Mammary epithelial cell (primary cell): ENCODE measurements around the gene ROCK2.

Source experiments
- EZH2 ChIP-seq: IDR thresholded peaks from 2 replicates; pipeline ENCODE4 v1.6.1; 2012; ENCODE audit warnings: low read length, inconsistent platforms, borderline replicate concordance
- TF ChIP-seq, protein P1 (sequence below), 2 donors: IDR thresholded peaks in 1 of 2; conservative IDR thresholded peaks in 1 of 2; 2 replicates each; pipeline ENCODE4 v1.5.1; 2011 to 2012; ENCODE audit warnings: inconsistent platforms in 2 of 2, low read length in 2 of 2, mild to moderate bottlenecking in 2 of 2, control low read depth in 1 of 2, low read depth in 1 of 2; ENCODE audit not compliant: insufficient read depth in 1 of 2; ENCODE audit errors: extremely low read depth in 1 of 2

DNA sequence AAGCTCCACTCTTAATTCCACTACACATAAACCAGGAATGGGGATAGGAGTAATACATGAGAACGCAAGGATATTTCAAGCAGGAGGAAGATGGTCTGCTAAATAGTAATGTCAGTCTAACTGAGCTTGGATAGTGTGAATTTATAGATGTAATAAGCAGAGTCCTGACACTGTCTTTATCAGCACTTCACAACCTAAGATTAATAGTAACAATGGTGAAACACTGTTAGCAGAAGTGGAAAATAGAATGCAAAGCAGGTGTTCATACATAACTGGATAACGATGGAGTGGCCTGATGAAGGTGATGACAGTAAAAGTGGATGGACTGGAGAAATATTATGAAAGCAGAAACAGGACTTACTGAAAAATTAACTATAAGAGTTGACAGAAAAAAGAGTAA lies 80.4 kb downstream of the ROCK2 start:
- TF ChIP-seq, protein P1, sequence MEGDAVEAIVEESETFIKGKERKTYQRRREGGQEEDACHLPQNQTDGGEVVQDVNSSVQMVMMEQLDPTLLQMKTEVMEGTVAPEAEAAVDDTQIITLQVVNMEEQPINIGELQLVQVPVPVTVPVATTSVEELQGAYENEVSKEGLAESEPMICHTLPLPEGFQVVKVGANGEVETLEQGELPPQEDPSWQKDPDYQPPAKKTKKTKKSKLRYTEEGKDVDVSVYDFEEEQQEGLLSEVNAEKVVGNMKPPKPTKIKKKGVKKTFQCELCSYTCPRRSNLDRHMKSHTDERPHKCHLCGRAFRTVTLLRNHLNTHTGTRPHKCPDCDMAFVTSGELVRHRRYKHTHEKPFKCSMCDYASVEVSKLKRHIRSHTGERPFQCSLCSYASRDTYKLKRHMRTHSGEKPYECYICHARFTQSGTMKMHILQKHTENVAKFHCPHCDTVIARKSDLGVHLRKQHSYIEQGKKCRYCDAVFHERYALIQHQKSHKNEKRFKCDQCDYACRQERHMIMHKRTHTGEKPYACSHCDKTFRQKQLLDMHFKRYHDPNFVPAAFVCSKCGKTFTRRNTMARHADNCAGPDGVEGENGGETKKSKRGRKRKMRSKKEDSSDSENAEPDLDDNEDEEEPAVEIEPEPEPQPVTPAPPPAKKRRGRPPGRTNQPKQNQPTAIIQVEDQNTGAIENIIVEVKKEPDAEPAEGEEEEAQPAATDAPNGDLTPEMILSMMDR (conservative IDR thresholded peaks at IDR 0.05 in 1 of 2, IDR thresholded peaks at IDR 0.05 in 1 of 2; ENCODE audit: extremely low read depth in 1 of 2, insufficient read depth in 1 of 2, low read depth in 1 of 2, low read length in 2 of 2), result no peak
- no peak for TF ChIP-seq EZH2
